IPS-18a (cell line): ENCODE data around the gene ALX3.

Experiments used
- H3K27ac ChIP-seq: one replicate; pipeline ENCODE4 v1.5.1; 2013; ENCODE audit warnings: low read length
- H3K27me3 ChIP-seq: one replicate; pipeline ENCODE4 v1.6.1; 2013; ENCODE audit warnings: mild to moderate bottlenecking, low read length; ENCODE audit not compliant: control insufficient read depth, insufficient read depth
- H3K36me3 ChIP-seq: one replicate; pipeline ENCODE4 v1.6.1; 2013; ENCODE audit warnings: low read depth, low read length; ENCODE audit not compliant: control insufficient read depth
- H3K4me1 ChIP-seq: one replicate; pipeline ENCODE4 v1.6.1; 2013; ENCODE audit warnings: low read depth, low read length; ENCODE audit not compliant: control insufficient read depth
- H3K4me3 ChIP-seq: one replicate; pipeline ENCODE4 v1.5.1; 2013; ENCODE audit warnings: low read length
- H3K9ac ChIP-seq: one replicate; pipeline ENCODE4 v1.6.1; 2013; ENCODE audit warnings: mild to moderate bottlenecking, low read length, moderate library complexity
- H3K9me3 ChIP-seq: one replicate; pipeline ENCODE4 v1.6.1; 2013; ENCODE audit warnings: low read depth, low read length; ENCODE audit not compliant: control insufficient read depth

The ALX3 gene

DNA sequence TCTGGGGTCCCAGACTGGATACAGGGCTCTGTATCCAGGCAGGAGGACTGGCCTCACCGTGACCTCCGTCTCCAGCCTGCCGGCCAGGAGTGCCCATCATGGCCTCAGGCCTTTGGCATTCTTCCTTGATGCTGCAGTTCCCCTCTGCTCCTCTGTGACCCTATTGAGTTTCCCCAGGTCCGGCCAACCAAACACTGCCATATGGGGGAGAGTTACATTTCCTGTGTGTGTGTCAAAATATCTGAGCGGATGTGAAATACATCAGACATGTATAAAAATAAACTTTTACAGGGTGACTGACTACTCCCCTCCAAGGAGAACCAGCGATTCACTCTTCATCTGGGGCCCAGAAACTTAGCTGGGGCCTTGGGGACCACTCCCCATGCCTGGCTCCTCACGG is 31.6 kb upstream of the ALX3 start:
- Histone ChIP-seq H3K27ac (no peak overlapping the region), H3K9me3 (no peaks in the 10 kb centered on the region), H3K4me1 (no peaks in the 10 kb centered on the region), H3K36me3 (no peaks in the 10 kb centered on the region), H3K4me3 (no peak overlapping the region), H3K9ac (no peak overlapping the region), H3K27me3 (no peaks in the 10 kb centered on the region)

GRCh38 chr1:110100335-110100734 is 29.9 kb upstream of the ALX3 start:
- Histone ChIP-seq H3K27me3 (no peaks in the 10 kb centered on the region), H3K27ac (no peak overlapping the region), H3K36me3 (no peaks in the 10 kb centered on the region), H3K9me3 (no peaks in the 10 kb centered on the region), H3K4me3 (no peak overlapping the region), H3K9ac (no peak overlapping the region), H3K4me1 (no peaks in the 10 kb centered on the region)

DNA sequence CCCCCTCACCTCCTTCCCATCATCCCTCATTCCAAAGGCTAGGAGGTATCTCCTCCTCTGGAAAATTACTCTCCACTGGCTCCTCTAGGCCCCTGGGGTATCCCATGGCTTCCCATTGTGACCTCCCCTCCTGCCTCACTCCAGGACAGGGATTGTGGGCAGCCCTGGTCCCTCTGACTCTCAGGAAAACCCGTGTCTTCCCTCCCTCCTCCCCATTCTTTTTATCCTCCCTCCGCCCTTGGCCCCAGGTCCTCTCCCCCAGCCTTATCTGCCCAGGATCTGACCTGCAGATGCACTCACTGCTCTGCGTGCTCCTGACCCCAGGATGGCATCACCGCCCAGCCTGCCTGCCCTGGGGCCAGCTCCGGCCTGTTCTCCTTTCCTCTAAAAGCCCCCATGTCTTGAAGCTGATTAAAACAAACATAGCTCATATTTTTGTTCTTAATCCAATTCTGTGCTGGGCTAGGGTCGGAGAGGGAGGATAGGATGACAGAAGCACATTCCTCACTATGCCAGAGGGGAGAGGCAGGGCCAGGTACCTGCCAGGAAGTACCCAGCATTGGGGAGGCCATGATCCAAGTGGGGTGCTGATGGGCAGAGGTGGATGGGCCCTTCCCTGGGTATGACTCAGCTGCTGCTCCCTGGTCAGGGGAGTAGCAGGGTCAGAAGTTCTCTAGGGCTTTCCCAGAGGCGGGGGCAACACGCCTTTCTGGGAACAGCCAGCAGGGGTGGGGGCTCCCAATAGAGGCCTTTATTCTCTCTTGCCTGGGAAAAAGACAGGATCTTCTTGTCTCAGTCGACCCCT is 28.0 kb upstream of the ALX3 start:
- Histone ChIP-seq H3K9ac (no peak overlapping the region), H3K27me3 (no peaks in the 10 kb centered on the region)

GRCh38 chr1:110097507-110098221 is 27.2 kb upstream of the ALX3 start:
- no peaks in the 10 kb centered on the region for H3K4me1 ChIP-seq
- H3K4me3 ChIP-seq = no peak overlapping the region
- no peaks in the 10 kb centered on the region for H3K27me3 ChIP-seq
- H3K9ac ChIP-seq = no peak overlapping the region
- no peaks in the 10 kb centered on the region for H3K36me3 ChIP-seq
- H3K27ac ChIP-seq = no peak overlapping the region
- no peaks in the 10 kb centered on the region for H3K9me3 ChIP-seq

More for the DNA sequence above, 28.0 kb upstream of the ALX3 start:
- no peaks in the 10 kb centered on the region for H3K36me3 ChIP-seq
- H3K9me3 ChIP-seq = no peaks in the 10 kb centered on the region
- H3K27ac ChIP-seq = no peak overlapping the region
- no peaks in the 10 kb centered on the region for H3K4me1 ChIP-seq
- no peak overlapping the region for H3K4me3 ChIP-seq

GRCh38 chr1:110094931-110095654 is 24.6 kb upstream of the ALX3 start:
- no peak overlapping the region for H3K9ac ChIP-seq
- no peaks in the 10 kb centered on the region for H3K27me3 ChIP-seq
- no peaks in the 10 kb centered on the region for H3K9me3 ChIP-seq
- H3K36me3 ChIP-seq = no peaks in the 10 kb centered on the region
- H3K27ac ChIP-seq = no peak overlapping the region
- H3K4me1 ChIP-seq = no peaks in the 10 kb centered on the region
- no peak overlapping the region for H3K4me3 ChIP-seq

- Histone ChIP-seq H3K4me1 (peaks cover 6% of the 10 kb centered on the region), H3K9me3 (no peaks in the 10 kb centered on the region), H3K4me3 (no peak overlapping the region), H3K27me3 (peaks cover under 1% of the 10 kb centered on the region), H3K9ac (no peak overlapping the region), H3K27ac (no peak overlapping the region), H3K36me3 (no peaks in the 10 kb centered on the region)
These were observed 22.5 kb upstream of the ALX3 start for GRCh38 chr1:110092991-110093390.

- Histone ChIP-seq H3K9me3 (no peaks in the 10 kb centered on the region), H3K27me3 (peaks cover 12% of the 10 kb centered on the region), H3K36me3 (no peaks in the 10 kb centered on the region), H3K4me3 (no peak overlapping the region), H3K27ac (no peak overlapping the region), H3K4me1 (peaks cover 6% of the 10 kb centered on the region), H3K9ac (no peak overlapping the region)
These were observed 21.3 kb upstream of the ALX3 start for GRCh38 chr1:110091791-110092190.

DNA sequence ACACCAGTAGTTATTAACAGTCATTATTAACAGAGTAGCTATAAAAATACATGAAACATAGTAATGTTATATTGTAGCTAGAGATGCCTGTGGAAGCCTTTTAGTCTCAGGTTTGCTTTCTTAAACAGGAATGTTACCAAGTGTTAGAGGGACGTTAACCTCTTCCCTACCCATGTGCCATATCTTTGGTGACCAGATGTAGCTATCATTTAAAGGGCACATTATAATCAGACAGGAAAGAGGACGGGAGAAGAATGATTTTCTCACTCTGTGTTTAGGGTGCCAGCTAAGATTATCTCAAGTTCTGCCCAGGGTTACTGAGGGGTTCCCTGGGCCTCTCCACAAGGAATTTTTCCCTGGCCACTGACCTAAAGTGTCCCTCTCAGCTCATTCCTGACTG is 20.9 kb upstream of the ALX3 start:
- H3K36me3 ChIP-seq = no peaks in the 10 kb centered on the region
- peaks cover 16% of the 10 kb centered on the region for H3K27me3 ChIP-seq
- peaks cover 6% of the 10 kb centered on the region for H3K4me1 ChIP-seq
- no peak overlapping the region for H3K9ac ChIP-seq
- no peaks in the 10 kb centered on the region for H3K9me3 ChIP-seq
- no peak overlapping the region for H3K4me3 ChIP-seq
- H3K27ac ChIP-seq = no peak overlapping the region

DNA sequence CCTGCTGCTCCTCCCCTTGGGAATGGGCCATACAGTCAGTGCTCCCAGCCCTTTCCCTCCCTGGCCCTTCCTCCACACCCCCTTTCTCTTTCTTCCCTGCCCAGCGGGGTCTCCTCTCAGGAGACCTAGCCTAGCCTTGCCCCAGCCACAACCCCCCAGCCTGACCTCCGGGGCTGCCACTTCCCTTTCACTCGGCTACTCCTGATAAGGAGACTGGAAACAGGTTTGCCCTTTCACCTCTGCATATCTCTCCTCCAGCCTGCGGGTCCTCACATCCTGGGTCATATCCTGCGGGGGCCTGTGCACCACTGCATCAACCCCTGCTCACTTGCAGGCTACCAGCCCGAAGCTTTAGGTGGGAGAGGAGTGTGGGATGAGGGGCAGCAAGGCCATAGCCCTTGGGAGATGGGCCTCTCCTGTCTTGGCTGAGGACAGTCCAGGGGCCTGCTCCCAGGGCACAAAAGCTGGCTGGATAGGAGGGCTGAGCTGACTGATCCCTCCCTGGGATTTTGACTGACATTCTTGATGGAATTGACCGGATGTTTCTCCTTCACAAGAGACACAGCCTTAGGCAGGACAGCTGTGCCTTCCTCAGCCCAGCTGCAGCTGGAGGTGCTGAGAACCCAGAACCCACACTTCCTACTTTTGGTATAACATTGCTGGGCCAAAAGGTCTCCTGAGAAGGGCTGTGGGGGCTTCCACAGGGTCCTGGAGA is 19.2 kb upstream of the ALX3 start:
- H3K9me3 ChIP-seq = no peaks in the 10 kb centered on the region
- H3K36me3 ChIP-seq = no peaks in the 10 kb centered on the region
- no peak overlapping the region for H3K27ac ChIP-seq
- peaks cover 6% of the 10 kb centered on the region for H3K4me1 ChIP-seq
- no peak overlapping the region for H3K4me3 ChIP-seq
- H3K27me3 ChIP-seq = peaks cover 33% of the 10 kb centered on the region
- no peak overlapping the region for H3K9ac ChIP-seq

- Histone ChIP-seq H3K9me3 (no peaks in the 10 kb centered on the region), H3K4me3 (no peak overlapping the region), H3K27ac (no peak overlapping the region), H3K36me3 (no peaks in the 10 kb centered on the region), H3K27me3 (peaks cover 42% of the 10 kb centered on the region), H3K9ac (no peak overlapping the region), H3K4me1 (peaks cover 9% of the 10 kb centered on the region)
These were observed 18.4 kb upstream of the ALX3 start for GRCh38 chr1:110088739-110089316.
